H9 (cell line): ENCODE results near the gene GJA10. TPM values are rescaled to one million over a fixed set of nuclear protein-coding genes. Genes with fewer than 3 reads are reported as not detected.

Experiments
- DNase-seq: peaks from one replicate; pipeline ENCODE4 v3.0.0-alpha.2; 2017
- H2AFZ ChIP-seq: one replicate; pipeline ENCODE4 v1.6.1; 2013; ENCODE audit warnings: mild to moderate bottlenecking, low read length, control low read depth, moderate library complexity
- H2AK5ac ChIP-seq: 2 replicates; pipeline ENCODE4 v1.6.1; 2013; ENCODE audit warnings: low read length, control low read depth, mixed read lengths; ENCODE audit not compliant: insufficient read length
- H2BK120ac ChIP-seq: one replicate; pipeline ENCODE4 v1.6.1; 2013; ENCODE audit warnings: low read depth, mild to moderate bottlenecking, low read length, control low read depth, inconsistent platforms; ENCODE audit not compliant: poor library complexity, severe bottlenecking
- H2BK12ac ChIP-seq: 2 replicates; pipeline ENCODE4 v1.6.1; 2013; ENCODE audit warnings: low read length, control low read depth, mixed read lengths, low read depth; ENCODE audit not compliant: insufficient read length
- H2BK15ac ChIP-seq: 2 replicates; pipeline ENCODE4 v1.6.1; 2013; ENCODE audit warnings: low read depth, low read length, control low read depth
- H2BK20ac ChIP-seq: one replicate; pipeline ENCODE4 v1.6.1; 2013; ENCODE audit warnings: low read depth, mild to moderate bottlenecking, low read length, control low read depth, inconsistent platforms; ENCODE audit not compliant: poor library complexity, severe bottlenecking
- H2BK5ac ChIP-seq: 2 replicates; pipeline ENCODE4 v1.6.1; 2013; ENCODE audit warnings: low read length, control low read depth, mixed read lengths; ENCODE audit not compliant: insufficient read length
- H3K14ac ChIP-seq: 2 replicates; pipeline ENCODE4 v1.6.1; 2013; ENCODE audit warnings: low read length, control low read depth; ENCODE audit not compliant: insufficient read depth
- H3K18ac ChIP-seq: 2 replicates; pipeline ENCODE4 v1.6.1; 2013; ENCODE audit warnings: low read depth, mild to moderate bottlenecking, mixed read lengths, low read length, control low read depth; ENCODE audit not compliant: insufficient read length
- H3K23ac ChIP-seq: 2 replicates; pipeline ENCODE4 v1.6.1; 2013; ENCODE audit warnings: low read length, control low read depth, mixed read lengths, low read depth; ENCODE audit not compliant: insufficient read length
- H3K23me2 ChIP-seq: 2 replicates; pipeline ENCODE4 v1.6.1; 2013; ENCODE audit warnings: low read depth, mild to moderate bottlenecking, mixed read lengths, low read length, control low read depth; ENCODE audit not compliant: insufficient read length, poor library complexity, severe bottlenecking
- H3K27ac ChIP-seq: 2 replicates; pipeline ENCODE4 v1.5.1; 2013; ENCODE audit warnings: low read length, control low read depth, mixed read lengths, low read depth; ENCODE audit not compliant: insufficient read length
- H3K27me3 ChIP-seq: 2 replicates; pipeline ENCODE4 v1.6.1; 2013; ENCODE audit warnings: low read length, control low read depth, inconsistent platforms; ENCODE audit not compliant: insufficient read depth
- H3K4ac ChIP-seq: 2 replicates; pipeline ENCODE4 v1.6.1; 2013; ENCODE audit warnings: low read depth, mild to moderate bottlenecking, control low read depth, inconsistent platforms, low read length, moderate library complexity
- H3K4me1 ChIP-seq: 2 replicates; pipeline ENCODE4 v1.6.1; 2013; ENCODE audit warnings: low read length, control low read depth, inconsistent platforms; ENCODE audit not compliant: insufficient read depth
- H3K4me2 ChIP-seq: 2 replicates; pipeline ENCODE4 v1.6.1; 2013; ENCODE audit warnings: low read length, control low read depth, mixed read lengths; ENCODE audit not compliant: insufficient read length, insufficient read depth
- H3K56ac ChIP-seq: 2 replicates; pipeline ENCODE4 v1.6.1; 2013; ENCODE audit warnings: low read depth, mild to moderate bottlenecking, mixed read lengths, low read length, control low read depth; ENCODE audit not compliant: insufficient read length
- H3K79me1 ChIP-seq: 2 replicates; pipeline ENCODE4 v1.6.1; 2013; ENCODE audit warnings: low read depth, mild to moderate bottlenecking, moderate library complexity, low read length, control low read depth, inconsistent platforms; ENCODE audit not compliant: insufficient read depth, poor library complexity, severe bottlenecking
- H3K79me2 ChIP-seq: 2 replicates; pipeline ENCODE4 v1.6.1; 2013; ENCODE audit warnings: low read length, control low read depth, inconsistent platforms; ENCODE audit not compliant: insufficient read depth
- H3K9ac ChIP-seq: 2 replicates; pipeline ENCODE4 v1.6.1; 2013; ENCODE audit warnings: low read length, control low read depth, mixed read lengths; ENCODE audit not compliant: insufficient read length; ENCODE audit errors: extremely low read depth
- H3K9me3 ChIP-seq: one replicate; pipeline ENCODE4 v1.6.1; 2013; ENCODE audit warnings: low read depth, low read length, inconsistent platforms; ENCODE audit not compliant: control insufficient read depth
- H3T11ph ChIP-seq: one replicate; pipeline ENCODE4 v1.6.1; 2013; ENCODE audit warnings: mild to moderate bottlenecking, low read length, control low read depth, inconsistent platforms
- H4K20me1 ChIP-seq: one replicate; pipeline ENCODE4 v1.6.1; 2013; ENCODE audit not compliant: control insufficient read depth, insufficient read length, insufficient read depth
- H4K5ac ChIP-seq: 2 replicates; pipeline ENCODE4 v1.6.1; 2013; ENCODE audit warnings: low read depth, mild to moderate bottlenecking, mixed read lengths, low read length, control low read depth; ENCODE audit not compliant: insufficient read length
- H4K8ac ChIP-seq: replicated peaks from 2 replicates; pipeline ENCODE4 v1.6.1; 2013; ENCODE audit warnings: low read length, control low read depth, mixed read lengths, low read depth; ENCODE audit not compliant: insufficient read length
- H4K91ac ChIP-seq: 2 replicates; pipeline ENCODE4 v1.6.1; 2013; ENCODE audit warnings: low read depth, mild to moderate bottlenecking, moderate library complexity, mixed read lengths, low read length, control low read depth; ENCODE audit not compliant: insufficient read length
- H3K27ac Mint-ChIP-seq, 3 experiments: 2 replicates in 2 of 3; 3 replicates in 1 of 3; pipeline ENCODE4 v1.8.0; 2020 to 2021; ENCODE audit warnings: mixed read lengths in 3 of 3, mild to moderate bottlenecking in 1 of 3, moderate library complexity in 1 of 3
- H3K27me3 Mint-ChIP-seq: 2 replicates; pipeline ENCODE4 v1.8.0; 2021; ENCODE audit warnings: low read depth, mild to moderate bottlenecking, moderate library complexity, mixed read lengths
- H3K36me3 Mint-ChIP-seq, 3 experiments: 2 replicates in 2 of 3; 3 replicates in 1 of 3; pipeline ENCODE4 v1.8.0; 2020 to 2021; ENCODE audit warnings: low read depth in 3 of 3, mixed read lengths in 3 of 3; ENCODE audit not compliant: insufficient read depth in 1 of 3
- H3K4me1 Mint-ChIP-seq, 2 experiments: 2 replicates each; pipeline ENCODE4 v1.8.0; 2020; ENCODE audit warnings: mixed read lengths in 2 of 2
- H3K4me3 Mint-ChIP-seq, 2 experiments: 2 replicates in 1 of 2; 3 replicates in 1 of 2; pipeline ENCODE4 v1.8.0; 2020 to 2021; ENCODE audit warnings: mild to moderate bottlenecking in 2 of 2, mixed read lengths in 2 of 2, moderate library complexity in 1 of 2
- H3K9me3 Mint-ChIP-seq, 2 experiments: 2 replicates in 1 of 2; 3 replicates in 1 of 2; pipeline ENCODE4 v1.8.0; 2020; ENCODE audit warnings: mild to moderate bottlenecking in 2 of 2, mixed read lengths in 2 of 2, moderate library complexity in 1 of 2
- CTCF ChIP-seq: fragments of 200-600 bp; sonication (generic); conservative IDR thresholded peaks from 3 replicates; pipeline ENCODE4 v1.8.0; 2021; ENCODE audit warnings: antibody characterized with exemption, mild to moderate bottlenecking
- WGBS: extraction: QIAGEN DNeasy Blood & Tissue Kit; methylation state at CpG from one replicate; pipeline ENCODE4 v1.1.7; 2013; ENCODE audit warnings: missing lambda C conversion rate, low lambda C conversion rate, mixed read lengths; ENCODE audit not compliant: insufficient read length; ENCODE audit errors: extremely low coverage; 5-methylcytosine and 5-hydroxymethylcytosine counted together
- total RNA-seq: library from RNA; stranded (reverse); gene quantifications from 2 replicates; pipeline ENCODE4 v1.2.1, GENCODE V29; 2021

The GJA10 gene
- total RNA-seq, 1 experiment from 2014 or later, result not detected

- H3K4me1 ChIP-seq, result no peaks in the 10 kb centered on the region
- H4K91ac ChIP-seq, result no peak overlapping the region
- no peaks in the 10 kb centered on the region for H3K9me3 ChIP-seq
- H3K14ac ChIP-seq, result no peak overlapping the region
- no peak overlapping the region for H3K23ac ChIP-seq
- H3K4me1 Mint-ChIP-seq, result no peaks in the 10 kb centered on the region
- no peak overlapping the region for H2BK12ac ChIP-seq
- H3K27ac Mint-ChIP-seq, result peak overlapping the region in 1 of 3 experiments; percentile 86; a peak in 1 of 7 replicates
- no peak overlapping the region for H3K56ac ChIP-seq
- no peak overlapping the region for H3K4me3 Mint-ChIP-seq
- H2AK5ac ChIP-seq, result no peak overlapping the region
- H2BK120ac ChIP-seq, result no peak overlapping the region
- no peaks in the 10 kb centered on the region for H3K9me3 Mint-ChIP-seq
- H3K4me2 ChIP-seq, result no peak overlapping the region
- H2AFZ ChIP-seq, result no peak overlapping the region
- H3K9ac ChIP-seq, result no peak overlapping the region
- H3K79me1 ChIP-seq, result no peaks in the 10 kb centered on the region
- H2BK5ac ChIP-seq, result no peak overlapping the region
- H2BK15ac ChIP-seq, result no peak overlapping the region
- H2BK20ac ChIP-seq, result no peak overlapping the region
- no peaks in the 10 kb centered on the region for H3K27me3 Mint-ChIP-seq
- H3K27ac ChIP-seq, result no peak overlapping the region
- H3K18ac ChIP-seq, result no peak overlapping the region
- H3K4ac ChIP-seq, result no peak overlapping the region
- no peak for TF ChIP-seq CTCF
- no peaks in the 10 kb centered on the region for H3K79me2 ChIP-seq
- no peak for DNase-seq
- H3K27me3 ChIP-seq, result no peaks in the 10 kb centered on the region
- WGBS, result no CpG with 5 or more reads among the region's 8 CpGs
- no peaks in the 10 kb centered on the region for H3K23me2 ChIP-seq
- no peaks in the 10 kb centered on the region for H3K36me3 Mint-ChIP-seq
- no peaks in the 10 kb centered on the region for H4K20me1 ChIP-seq
- no peak overlapping the region for H3T11ph ChIP-seq
- H4K8ac ChIP-seq, result no peak overlapping the region
- no peak overlapping the region for H4K5ac ChIP-seq
These were observed 48.3 kb downstream of the GJA10 start for GRCh38 chr6:89942601-89943000.
